CD4-positive, alpha-beta T cell treated with Interleukin-21 for 1 hour (primary cell): ENCODE data around the gene DOCK8.
A peak's percentile ranks its signal among the peaks of the same experiment; 100 is the strongest.

Experiments used
- DNase-seq: peaks from one replicate; pipeline ENCODE4 v3.0.0-alpha.2; 2020

The DOCK8 gene

DNA sequence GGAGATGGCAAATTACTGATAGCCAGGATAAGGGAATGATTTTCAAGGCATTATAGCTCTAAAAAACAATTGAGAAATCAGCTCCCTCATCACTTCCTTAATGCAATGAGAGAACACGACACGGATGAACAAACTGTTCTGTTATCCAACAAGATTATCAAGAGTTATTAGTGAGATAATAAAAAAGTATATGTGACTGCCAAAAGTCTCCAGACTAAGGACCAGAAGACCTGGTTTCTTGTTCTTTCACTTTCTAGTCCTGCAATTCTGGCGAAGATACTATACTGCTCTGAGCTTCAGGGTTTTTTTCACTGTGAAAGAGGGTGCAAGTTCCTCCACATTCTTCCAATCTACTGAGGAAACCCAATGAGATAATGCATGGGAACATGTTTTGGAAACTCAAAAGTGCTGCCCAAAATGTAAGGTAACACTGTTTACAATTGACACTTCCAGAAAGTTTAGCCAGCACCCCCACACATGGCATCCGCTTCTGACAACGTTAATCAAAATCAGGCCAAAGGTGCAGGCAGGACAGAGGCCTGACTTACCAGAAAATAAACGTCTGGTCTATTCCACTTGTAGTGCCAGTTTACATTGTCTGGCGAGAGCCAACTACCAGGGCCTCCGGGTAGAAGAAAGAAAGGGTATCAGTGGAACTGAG, 254.2 kb downstream of the DOCK8 start:
- peak; percentile 13 for DNase-seq

DNA sequence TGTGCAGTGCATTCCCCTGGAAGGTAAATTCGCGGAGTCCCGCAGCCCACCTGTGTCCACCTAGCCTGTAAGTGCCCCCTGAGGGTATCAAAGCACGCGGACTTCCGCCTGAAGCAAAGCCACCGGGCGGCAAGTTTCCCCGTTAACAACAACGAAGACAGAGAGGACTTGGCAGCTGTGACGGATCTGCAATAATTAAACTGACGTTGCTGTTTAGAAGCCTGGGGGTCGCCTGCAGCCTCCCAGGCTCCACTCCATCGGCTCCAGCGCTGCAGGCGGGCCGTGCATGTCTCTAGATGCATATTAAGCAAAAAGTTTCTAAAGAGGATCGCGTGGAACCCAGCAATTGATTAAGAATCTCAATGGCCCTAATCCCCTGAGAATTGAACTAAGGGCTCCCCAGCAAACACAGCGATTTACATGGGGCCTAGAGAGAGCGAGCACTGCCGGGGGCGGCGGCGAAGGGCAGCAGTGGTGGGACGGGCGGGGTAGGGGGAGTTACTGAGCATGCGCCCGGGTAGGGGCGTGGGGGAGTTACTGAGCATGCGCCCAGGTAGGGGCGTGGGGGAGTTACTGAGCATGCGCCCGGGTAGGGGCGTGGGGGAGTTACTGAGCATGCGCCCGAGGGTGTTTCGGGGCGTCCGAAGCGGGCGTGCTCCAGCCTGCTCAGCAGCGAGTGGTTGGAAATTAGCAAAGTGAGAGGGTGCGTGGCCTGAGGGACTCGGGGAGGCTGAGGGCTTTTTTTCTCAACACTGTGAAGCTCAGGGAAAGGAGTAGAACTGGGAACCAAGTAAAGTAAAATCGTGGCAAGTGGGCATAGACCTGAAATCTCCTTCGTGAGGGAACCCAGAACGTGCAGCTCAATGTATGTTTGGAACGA, 255.2 kb downstream of the DOCK8 start:
- peak; percentile 93 for DNase-seq

DNA sequence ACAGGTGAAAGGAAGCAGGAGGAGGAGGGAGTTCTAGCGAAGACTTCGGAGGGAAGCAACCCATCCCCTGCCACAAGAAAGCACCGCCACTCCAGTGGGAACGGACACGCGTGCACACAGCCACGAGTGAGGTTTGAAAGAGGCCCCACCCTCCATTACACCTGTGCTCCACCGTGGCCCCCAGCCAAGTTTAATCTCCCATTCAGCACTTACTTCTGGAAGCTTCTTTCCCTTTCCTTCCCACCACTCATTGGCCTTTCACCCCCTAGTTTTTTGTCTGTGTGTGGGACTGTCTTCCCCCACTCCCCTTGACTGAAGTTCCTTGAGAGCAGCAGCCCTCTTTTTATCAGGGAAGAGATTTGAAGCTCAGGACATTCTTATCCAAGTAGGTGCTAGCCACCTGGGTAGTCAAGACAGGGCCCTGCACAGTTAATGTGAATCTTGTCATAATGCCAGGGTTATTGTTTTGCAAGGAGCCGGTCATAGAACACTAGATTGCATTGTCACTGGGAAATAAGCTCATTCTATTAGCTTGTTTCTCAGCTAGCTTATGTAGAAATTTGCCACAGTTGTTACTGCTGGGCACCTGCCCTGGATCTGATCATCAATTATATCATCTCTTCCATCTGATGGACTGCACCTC, 256.0 kb downstream of the DOCK8 start:
- no peak for DNase-seq

DNA sequence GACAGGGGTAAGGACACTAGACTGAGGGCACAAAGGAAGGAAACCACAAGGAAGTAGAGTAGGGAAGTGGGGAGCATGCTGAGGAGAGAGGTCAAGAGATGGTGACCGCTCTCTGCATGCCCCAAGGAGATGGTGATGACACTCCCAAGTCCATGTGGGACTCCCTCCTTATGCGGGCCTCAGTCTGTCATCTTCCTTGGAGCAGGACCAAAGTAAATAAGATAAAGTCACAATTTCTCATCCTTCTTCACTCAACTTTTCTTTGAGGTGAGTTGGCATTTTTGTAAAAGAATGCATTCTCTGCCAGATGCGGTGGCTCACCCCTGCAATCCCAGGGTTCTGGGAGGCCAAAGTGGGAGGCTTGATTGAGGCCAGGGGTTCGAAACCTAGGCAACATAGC, 256.7 kb downstream of the DOCK8 start:
- no peak for DNase-seq

DNA sequence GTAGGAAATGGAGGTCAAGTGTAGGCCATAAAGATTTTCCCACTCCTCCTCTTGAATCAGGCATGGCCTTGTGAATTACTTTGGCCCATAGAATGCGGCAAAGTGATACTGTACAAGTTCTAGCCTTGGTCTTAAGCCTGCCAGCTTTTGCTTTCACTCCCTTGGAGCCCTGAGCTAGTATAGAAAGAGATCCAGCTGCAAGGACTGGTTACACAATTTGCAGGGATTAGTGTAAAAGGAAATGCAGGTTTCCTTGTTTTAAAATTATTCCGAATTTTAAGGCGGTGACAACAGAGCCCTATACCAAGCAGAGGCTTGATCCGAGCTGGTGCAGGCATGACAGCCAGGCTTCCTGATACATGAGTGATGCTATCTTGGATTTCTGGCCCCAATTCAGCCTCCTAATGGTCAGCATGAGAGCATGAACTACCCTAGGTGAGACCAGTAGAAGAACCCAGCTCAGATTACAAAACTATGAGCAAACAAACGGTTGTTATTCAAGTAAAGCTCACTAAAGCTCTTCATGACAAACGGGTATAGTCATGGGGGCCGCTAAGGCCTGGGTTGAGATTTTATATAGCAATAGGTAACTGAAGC, 257.9 kb downstream of the DOCK8 start:
- DNase-seq = no peak

DNA sequence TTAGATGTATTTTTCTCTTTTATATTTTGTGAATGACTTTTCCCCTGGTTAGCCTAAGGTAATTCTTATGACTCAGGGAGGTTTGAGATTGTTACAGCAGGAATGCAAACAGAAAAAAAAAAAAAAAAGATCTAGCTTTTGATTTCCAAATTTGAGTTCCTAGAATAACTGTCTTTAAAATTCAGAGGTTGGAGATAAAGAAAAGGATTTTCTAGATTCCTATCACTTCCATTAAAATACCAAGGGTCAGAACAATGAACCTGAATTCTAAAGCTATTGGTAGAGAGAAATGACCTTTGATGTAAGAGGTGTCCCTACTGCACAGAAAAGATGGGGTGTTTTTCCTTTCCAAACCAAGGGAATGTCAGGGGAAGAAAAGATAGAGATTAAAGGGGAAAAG, 262.5 kb downstream of the DOCK8 start:
- no peak for DNase-seq

DNA sequence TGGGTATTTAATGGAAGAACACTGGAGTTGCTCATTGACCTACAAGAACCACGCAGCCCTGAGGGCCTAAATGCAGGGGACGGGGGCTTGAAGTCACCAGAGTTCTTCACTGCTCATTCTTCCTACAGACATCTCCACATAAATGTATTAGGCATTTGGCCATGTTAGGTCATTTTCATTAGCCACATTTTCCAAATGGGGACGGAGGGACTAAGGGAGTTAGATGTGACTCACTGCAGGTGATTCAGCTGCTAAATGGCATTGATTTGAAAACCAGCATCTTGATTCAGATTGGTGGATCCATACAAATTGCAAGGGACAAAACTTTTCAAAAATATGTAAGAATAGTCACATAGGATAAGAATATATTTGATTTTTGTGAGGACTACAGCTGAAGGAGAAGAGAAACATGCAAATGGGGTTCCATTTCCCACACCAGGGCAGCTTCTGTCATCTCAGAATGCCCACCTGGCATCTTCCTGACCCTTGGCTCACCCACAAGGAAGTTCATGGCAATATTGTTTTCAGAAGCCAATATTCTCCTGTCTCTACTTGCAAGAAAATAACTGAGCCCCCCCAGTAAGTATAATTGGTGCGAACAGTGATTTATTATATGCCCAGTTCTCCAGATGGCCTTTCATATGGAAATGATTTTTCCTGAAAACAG, 264.8 kb downstream of the DOCK8 start:
- no peak for DNase-seq

DNA sequence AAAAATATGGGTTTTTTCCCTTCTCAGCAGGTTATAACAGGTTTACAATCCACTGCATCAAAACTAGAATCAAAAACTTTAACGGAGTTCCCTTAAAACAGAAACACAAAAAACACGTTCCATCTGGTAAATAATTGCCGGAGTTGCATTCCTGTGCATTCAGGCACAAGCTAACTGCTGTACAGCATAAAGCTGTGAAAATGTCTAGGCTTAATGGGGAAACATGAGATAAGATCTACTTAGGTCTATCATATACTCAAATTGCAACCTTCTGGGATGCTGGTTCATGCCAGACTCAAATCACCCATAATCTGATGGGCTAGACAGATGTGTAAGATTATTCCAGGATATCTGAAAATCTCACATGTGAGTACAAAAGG, 265.3 kb downstream of the DOCK8 start:
- DNase-seq = no peak

DNA sequence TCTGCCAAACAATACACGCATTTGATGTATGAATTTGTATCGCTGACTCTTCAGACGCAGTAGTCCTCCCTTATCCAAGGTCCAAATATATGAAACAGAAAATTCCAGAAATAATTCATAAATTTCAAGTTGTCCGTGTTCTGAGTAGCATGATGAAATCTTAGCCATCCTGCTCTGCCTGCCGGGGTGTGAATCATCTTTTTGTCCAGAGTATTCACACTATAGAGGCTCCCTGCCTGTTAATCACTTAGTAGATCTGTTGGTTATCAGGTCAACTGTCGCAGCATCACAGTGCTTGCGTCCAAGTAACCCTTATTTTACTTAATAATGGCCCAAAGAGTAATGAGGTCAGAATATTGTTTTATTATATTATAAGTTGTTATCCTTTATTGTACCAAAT, 268.1 kb downstream of the DOCK8 start:
- DNase-seq = no peak

DNA sequence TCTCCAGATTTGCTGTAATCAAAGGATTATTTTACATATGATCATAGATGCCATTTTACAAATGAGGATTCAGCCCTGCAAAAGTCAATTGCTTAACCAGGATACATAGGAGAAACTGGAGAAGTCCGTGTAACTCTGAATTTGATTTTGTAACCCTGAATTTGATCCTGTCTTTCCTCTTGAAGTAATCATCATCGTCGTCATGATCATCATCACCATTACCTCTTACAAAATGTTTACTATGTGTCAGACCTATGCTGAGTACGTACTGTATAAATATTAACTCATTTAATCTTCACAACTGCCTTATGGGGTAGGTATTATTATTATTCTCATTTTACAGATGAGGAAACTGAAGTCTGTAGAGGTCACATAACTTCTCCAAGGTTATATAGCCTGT, 271.5 kb downstream of the DOCK8 start:
- DNase-seq = no peak

DNA sequence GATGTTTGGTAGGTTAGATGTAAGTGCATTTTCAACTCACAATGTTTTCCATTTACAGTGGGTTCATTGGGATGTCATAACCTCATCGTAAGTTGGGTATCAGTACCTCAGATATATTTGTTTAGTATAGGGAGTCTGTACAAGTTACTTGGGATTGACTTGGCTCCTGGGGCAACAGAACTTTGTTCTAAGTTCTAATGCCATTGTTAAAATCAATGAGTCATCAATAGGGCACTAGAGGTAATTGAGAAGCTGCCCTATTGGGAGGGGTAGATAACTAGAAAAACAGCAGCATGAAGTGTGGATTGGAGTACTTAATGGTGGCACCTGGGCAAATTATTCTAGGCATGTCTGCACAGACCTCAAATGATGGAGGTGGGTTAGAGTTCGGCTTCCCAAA, 272.8 kb downstream of the DOCK8 start:
- no peak for DNase-seq

DNA sequence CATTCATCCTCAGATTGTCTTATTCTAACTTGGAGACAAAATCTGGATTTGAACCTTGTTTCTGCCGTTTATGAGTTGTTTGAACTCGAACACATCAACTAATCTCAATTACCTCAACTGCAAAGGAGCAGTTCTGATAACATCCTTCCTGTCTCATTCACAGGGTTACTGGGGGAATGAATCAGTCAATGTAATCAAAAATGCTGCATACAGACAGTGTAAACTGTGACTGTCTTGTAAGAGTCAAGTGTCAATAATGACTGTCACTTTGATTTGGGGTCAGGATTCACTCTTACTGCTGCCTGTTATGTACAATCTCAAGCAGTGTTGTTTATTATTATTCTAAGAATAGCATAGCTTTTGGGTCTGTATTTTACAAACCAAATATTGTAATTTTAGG, 273.8 kb downstream of the DOCK8 start:
- DNase-seq = no peak

DNA sequence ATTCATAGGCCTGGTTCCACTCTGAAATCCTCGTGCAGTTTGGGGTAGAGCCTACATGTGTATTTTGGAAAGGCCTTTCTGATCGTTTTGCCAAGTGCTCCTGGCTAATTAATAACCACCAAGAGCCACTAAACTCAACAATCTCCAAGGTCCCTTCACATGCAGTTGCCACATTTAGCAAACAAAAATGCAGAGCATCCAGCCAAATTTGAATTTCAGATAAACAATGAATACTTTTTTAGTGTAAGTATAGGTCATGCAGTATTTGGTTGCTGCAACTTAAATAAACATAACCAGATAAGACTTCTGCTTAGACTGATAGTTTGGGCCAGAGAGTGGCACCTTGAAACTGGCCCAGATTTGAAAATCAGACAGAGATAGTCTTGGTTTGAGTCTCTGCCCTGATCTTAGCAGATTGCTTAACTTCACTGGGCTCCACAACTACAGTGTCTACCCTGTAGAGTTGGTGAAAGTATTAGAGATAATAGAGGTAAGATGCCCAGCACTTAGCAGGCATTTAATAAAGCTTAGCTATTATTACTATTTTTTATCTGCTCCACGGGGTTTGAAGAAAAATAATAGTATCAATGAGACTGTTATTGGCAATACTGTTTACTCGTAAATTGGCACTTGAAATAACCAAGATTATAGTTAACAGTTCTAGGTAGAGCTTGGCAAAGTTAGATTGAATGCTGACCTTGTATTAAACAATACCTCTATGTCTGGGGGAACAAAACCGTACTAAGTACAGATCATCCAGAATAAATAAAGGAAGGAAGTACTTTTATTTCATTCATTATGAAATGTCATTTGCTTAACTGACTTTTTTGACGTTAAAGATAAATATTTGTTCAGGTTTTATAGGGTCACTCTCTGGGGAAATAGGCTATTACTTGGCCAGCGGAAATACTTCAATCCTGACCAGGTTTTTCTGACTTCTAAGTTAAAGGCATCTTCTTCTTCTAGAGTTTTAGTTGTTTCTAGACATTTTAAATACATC, 274.8 kb downstream of the DOCK8 start:
- no peak for DNase-seq

DNA sequence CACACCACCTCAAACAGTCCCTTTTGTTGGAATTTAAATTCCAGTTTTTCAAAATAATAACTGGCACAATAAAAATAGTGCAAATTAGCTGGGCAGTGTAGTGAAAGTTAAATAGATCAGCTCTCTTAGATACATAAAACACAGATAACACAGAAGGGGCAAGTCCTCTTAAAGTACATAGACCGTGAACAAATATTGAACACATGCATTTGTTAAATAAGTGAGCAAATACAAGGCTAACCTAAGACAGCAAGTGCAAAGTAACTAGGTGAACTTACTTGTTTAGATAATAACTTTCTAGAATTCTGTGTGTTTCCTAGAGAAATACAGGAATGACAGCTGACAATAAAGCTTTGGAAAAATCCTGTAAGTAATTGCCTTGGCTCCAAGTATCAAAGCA, 280.1 kb downstream of the DOCK8 start:
- DNase-seq = no peak

DNA sequence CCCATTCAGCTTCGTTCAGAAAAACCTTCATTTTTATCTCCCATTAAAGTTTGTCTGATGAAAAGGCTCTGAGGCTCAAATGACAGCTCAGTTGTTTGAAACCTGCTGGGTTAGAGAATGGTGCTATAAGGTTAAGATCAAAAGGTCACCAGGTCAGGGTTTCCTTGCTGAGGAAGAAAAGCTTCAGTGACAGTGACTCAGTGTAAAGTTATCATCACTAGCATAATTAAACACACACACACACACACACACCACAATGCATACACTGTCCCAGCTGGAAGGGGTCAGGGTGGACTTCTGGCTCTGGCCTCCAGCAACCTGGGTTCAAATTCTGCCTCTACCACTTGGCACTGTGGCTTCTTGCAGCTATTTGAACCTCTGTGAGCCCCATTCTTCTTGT, 281.1 kb downstream of the DOCK8 start:
- no peak for DNase-seq

DNA sequence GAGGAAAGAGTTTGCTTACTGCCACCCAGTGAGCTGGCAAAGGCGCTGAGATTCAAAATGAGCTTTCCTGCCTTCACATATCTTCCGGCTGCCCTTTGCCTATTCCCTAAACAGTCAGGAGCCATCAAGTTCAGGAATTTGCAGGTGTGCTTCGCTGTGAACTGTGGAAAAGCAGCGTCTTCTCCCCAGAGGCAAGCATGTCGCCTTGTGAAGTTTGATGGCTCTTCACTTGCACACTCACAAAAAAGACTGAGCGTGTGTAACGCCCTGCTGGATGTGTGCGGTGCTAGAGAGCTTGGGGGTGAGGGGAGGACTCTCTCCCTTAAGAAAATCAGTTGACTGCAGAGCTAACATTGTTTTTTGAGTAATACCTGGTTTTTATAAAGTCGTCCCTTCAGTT, 288.7 kb downstream of the DOCK8 start:
- DNase-seq = no peak

DNA sequence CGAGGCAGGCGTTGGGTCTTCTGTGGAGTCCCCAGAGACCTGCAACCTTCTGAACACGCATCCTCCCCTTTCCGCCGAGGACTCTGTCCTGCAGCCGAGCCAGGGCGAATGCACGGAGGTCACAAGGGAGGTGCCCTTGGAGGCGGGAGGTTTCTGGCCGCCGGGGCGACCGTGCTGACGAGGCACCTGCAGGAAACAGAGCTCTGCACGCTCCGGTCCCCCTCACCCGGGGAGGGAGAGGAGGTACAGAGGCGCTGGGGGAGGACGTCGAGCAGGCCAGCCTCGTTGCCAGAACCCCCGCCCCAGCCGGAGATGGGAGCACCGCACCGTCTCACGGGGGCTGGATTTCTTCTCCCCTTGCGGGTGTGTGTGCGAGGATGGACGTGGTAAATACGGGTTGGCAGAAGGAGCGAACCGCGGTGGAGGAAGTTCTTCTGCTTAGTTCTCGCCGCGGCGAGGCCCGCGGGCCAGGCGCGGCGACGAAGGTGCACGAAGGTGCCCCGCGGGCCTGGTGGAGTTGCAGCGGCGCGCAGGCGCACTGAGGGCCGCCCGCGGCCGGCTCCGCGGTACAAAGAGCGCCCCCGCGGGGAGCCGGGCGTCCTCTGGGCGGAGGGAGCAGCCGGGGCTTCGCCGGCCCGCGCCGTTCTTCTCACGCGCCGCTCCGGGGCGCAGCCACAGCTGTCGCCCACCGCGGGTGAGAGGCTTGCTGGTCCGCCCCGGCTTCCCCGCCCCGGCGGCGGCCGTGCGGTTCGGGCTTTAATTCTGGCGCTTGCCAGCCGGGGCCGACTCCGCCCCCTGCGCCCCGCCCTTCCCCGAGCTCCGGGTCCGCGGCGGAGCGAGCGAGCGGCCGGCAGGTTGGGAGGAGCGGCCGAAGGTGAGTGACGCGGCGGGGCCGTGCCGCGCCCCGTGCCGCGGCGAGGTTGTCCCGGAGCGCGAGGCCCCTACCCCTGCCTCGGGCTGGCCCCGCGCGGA, 289.5 kb downstream of the DOCK8 start, which contains the start of gene KANK1:
TSS of gene KANK1 (plus strand) at position 815 of the 972 bp plus-strand sequence.
- DNase-seq = peak; percentile 79

DNA sequence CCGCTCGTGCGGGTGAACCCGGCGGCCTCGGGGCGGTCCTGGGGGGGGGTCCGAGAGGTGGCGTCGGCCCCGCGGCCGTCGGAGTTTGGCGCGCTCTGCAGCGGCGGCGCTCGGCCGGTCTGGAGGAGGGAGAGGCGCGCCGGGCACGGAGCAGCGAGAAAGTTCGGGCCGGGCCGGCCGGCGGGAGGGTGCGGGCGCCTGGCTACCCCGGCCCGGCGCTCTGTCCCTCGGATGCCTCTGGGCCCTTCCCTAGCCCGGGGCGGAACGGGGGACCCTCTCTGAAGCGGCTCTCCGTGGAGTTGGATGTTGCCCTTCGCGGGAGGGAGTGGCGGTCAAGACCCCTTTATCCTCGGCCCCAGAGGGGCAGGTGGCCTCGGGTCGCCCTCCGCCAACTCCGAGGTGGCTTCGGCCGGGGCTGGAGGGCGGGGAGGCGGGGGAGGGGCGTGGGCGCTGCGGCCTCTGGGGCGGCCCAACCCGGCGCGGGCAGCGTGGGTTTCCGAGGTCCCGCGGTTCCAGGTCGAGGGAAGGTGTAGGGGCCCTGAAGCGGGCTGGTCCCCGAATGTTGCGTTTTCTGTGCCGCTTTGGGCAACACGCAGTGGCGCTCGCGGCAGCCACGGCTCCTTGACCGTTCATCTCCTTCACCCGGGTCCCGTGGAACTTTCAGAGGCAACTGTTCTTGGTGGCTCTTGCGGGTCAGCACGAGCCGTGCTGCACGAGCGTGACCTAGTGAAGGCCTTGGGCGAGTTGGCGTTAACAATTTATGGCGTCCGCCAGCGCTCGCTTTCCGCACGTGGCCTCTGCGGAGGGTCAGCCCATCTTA, 290.5 kb downstream of the DOCK8 start:
- no peak for DNase-seq

DNA sequence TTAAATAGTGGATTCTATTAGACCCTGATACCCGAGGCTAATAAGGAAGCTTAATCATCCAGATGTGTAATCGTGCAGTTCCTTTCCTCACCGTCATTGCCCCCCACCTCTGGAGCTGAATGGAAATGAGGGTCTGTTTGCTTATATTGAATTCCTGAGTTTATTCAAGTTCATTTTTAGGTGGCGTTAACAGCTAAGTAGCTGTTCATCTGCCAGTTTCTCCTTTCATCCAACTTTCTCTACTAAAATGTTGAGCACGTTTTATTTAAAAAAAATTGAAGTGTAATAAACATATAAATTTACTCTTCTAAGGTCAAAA, 291.0 kb downstream of the DOCK8 start:
- no peak for DNase-seq

DNA sequence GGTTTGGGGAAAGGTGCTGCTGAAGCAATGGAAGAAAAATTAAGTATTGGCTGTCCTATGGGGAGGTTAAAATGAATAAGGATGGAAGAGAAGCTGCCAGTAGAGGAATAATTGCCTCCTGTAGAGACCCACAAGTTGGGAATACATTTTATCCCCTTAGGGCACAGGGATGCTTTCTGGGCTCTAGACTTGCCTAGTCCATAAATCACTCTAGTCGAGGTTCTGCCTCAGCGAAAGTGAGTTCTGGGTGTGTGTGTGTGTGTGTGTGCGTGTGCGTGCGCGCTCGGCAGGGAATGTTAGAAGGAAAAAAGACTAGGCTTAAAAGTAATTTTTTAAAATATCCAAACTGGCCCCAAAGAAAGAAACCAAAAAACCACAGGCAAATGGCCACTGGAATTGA, 291.6 kb downstream of the DOCK8 start:
- DNase-seq = no peak
